WI38 (cell line): ENCODE data around the gene REV3L.

Source experiments
- H3K4me3 ChIP-seq: 2 replicates; pipeline ENCODE4 v1.5.1; 2011; ENCODE audit warnings: low read depth, mild to moderate bottlenecking, control low read depth, low read length
- CTCF ChIP-seq: IDR thresholded peaks from 2 replicates; pipeline ENCODE4 v1.5.1; 2012; ENCODE audit warnings: low read depth, mild to moderate bottlenecking, control low read depth, low read length

The REV3L gene

GRCh38 chr6:111274593-111275217, 208.3 kb downstream of the REV3L start:
- H3K4me3 ChIP-seq: no peak overlapping the region
- TF ChIP-seq CTCF: no peak

GRCh38 chr6:111270121-111270520, 212.9 kb downstream of the REV3L start:
- no peak for TF ChIP-seq CTCF
- no peak overlapping the region for H3K4me3 ChIP-seq

- no peak overlapping the region for H3K4me3 ChIP-seq
- TF ChIP-seq CTCF: no peak
These were observed 213.5 kb downstream of the REV3L start for GRCh38 chr6:111269401-111269970.

- no peak for TF ChIP-seq CTCF
- no peak overlapping the region for H3K4me3 ChIP-seq
These were observed 215.2 kb downstream of the REV3L start for GRCh38 chr6:111267764-111268333.

GRCh38 chr6:111266276-111266675, 216.7 kb downstream of the REV3L start:
- no peak overlapping the region for H3K4me3 ChIP-seq
- TF ChIP-seq CTCF: no peak

GRCh38 chr6:111265842-111266241, 217.2 kb downstream of the REV3L start:
- H3K4me3 ChIP-seq: no peak overlapping the region

More at GRCh38 chr6:111265842-111266241, 217.2 kb downstream of the REV3L start:
- no peak for TF ChIP-seq CTCF
